GM21737 (cell line): Measurements from ENCODE around the gene PYCR2.

Experiments used
- ATAC-seq: cut with Tn5 transposase; IDR thresholded peaks from one replicate; pipeline ENCODE4 v1.9.1; 2021; ENCODE audit warnings: mild to moderate bottlenecking, moderate library complexity; ENCODE audit not compliant: unreplicated experiment

PYCR2 gene

DNA sequence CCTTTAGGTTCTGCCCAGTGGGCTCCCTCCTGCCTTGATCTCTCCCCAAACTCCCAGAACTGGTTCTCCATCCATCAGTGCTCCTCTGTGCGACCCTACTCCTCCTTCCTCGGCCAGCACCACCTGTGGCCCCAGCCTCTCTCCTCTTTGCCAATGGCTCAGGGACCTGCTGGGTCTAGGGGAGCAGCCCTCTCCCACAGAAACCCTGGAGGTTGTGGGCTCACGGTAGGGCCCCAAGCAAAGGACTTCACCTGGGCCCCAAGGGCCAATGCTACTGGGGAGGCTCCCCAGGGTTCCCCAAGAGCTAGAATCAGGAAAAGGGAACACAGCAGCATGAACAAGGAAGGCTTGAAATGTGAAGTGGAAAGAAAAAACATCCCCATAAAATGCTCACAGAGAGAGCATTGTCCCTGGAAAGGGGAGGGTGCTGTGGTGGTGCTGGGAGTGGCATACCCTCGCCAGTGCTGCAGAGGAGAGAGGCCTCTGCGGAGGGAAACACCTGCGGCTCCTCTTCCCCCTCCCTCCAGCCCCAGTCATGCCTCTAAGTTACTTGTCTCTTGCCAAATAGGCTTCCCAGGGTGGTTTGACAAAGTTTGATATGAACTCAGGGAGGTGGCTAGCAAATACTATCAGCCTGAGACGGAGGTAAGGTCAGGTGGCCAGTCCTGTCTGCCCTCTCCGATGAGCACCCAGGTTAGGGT, 44.4 kb downstream of the PYCR2 start:
- no peak for ATAC-seq

DNA sequence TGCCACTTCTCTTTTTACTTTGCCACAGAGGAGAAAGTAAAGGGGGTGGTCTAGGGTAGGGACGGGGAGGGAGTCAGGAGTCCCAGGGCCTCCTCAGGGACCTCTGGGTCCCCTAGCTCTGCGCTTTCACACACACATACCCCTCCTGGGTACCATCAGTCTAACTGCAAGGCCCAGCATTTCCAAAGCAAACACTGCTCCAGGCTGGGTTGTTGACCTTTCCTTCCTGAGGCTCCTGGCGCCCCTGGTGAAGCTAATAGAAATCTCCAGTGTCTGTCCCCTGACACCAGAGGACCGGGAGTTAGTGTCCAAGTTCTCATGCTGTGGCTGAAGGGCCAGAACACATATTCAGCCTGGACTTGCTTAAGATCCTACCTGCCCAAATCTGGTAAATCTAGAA, 45.8 kb downstream of the PYCR2 start:
- ATAC-seq: no peak

DNA sequence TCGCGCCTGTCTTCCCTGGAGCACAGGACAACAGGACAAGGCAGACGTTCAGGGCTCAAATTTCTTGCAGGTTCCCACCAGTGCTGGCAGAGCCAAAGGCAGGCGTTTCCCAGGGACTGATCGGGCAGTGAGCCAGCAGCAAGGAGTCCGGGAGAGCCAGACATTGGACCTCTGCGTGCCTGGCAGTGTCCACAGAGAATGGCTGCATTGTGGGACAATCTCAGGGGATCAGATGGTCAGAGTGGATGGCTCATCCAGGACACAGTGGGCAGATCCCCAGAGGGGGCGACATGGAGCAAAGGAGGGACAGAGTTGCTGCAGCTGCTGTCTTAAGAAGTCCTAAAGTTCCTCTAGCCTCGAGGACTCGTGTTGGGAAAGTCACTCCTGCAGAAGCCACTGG, 46.5 kb downstream of the PYCR2 start:
- no peak for ATAC-seq

DNA sequence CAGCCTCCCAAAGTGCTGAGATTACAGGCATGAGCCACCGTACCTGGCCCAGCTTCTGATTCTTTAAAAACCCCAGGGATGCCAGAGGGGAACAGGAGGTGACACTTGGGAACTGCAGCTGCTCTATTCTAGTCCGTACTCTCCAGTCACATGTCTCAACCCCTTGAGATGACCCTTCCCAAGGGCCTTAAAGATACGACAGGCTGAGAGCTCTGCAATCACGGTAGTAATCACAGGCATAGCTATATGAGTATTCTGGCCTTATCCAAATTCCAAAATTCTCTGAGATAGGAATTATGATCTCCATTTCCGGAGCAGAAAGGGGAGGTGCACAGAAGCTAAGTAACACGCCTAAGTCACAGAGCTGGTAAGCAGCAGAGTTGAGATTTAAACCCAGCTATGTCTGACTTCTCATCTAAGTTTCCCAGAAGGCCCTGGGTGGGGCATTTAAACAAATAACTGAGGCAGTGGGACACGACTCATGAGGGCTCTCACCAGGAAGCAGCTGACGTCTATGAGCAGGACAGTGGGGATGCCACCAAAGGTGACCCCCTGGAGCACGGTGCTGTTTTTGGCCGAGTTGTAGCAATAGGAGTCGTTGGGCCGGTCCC, 47.0 kb downstream of the PYCR2 start:
- no peak for ATAC-seq

DNA sequence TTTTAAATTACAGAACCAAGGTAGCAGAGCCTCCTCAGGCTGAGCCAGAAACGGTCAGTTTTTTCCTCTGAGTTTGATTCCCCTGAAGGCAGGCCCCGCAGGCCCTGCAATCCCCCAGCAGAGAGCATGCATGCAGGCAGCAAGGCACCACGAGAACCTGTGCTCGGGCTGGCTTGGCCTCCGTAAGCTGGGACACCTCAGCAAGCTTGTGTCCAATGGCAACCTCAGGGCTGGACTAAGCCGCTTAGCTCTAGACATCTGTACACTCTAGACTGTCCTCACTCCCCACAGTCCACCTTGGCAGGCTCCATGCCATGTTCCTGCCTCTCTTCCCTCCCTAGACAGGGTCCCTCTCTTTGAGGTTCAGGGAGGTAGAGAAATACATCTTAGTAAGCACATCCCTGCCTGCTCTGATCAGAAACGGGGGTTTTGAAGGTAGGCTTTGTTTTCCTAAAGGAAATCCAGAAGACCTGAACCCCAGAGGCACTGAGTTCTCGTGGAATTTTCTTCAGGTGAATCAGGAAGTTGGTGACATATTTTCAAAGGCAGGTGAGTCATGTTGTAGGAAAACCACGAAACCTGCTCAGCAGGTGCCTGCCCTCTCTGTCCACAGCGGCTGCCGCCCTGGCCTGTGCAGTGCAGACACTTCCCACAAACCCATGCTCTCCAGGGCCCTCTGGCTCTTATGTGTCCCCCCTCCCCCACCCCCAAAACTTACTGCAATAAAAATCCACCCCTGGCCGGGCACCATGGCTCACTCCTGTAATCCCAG, 48.8 kb downstream of the PYCR2 start:
- no peak for ATAC-seq

DNA sequence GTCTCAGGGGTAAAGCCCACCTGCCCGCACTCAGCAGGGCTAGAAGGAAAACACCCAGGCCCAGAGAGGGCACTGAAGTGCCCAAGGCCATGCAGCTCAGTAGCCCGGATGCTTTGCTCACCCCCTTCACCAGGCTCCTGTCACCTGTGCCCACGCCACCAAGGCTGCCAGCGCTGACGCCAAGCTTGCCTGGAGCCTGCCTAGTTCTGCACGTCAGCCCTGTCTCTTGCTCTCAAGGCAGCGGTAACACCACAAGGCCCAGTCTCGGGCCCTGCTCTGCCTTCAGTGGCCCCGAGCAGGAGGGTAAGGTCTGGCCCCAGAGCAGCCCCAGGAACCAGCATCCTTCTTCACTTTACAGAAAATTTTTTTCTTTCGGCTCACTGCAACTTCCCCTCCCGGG, 49.6 kb downstream of the PYCR2 start:
- no peak for ATAC-seq

DNA sequence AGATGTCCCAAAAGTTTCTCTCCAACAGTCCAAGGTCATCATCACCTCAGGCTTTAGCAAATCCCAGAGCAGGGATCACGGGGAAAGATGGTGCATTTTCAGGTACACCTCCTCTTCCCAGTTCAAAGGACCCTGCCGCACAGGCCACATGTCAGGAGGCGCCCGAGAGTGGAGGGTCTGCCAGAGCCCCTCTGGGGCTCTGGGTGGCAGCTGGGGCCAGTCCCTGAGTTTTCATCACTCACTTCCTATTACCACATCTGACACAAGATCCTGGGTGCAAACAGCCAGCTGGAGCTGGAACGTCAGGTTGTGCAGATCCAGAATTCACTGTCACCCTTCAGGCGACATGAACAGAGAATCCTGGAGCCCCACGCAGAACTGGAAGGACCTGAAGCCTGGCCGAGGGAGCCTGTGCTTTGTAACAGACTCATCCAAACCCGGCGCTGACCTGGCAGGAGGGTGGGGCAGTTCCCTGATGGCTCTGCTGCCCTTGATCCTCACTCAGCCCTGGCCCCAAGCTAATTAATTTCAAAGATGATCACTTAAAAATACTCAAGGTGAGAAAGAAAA, 50.7 kb downstream of the PYCR2 start:
- no peak for ATAC-seq

DNA sequence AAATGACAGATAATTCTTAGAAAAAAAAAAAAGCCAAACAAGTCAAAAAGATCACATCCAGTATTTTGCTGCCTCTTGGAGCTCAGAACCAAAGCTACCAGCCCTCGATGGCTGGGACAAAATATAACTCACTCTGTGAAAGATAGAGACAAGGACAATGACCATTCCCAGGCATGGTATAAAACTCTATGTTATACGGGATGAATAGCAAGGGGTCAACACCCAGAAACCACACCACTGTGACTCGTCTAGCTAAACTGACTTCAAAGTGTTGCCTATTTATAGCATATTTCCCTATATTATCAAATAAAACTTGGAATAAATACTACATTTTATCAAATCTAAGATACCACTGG, 52.0 kb downstream of the PYCR2 start:
- ATAC-seq: no peak

DNA sequence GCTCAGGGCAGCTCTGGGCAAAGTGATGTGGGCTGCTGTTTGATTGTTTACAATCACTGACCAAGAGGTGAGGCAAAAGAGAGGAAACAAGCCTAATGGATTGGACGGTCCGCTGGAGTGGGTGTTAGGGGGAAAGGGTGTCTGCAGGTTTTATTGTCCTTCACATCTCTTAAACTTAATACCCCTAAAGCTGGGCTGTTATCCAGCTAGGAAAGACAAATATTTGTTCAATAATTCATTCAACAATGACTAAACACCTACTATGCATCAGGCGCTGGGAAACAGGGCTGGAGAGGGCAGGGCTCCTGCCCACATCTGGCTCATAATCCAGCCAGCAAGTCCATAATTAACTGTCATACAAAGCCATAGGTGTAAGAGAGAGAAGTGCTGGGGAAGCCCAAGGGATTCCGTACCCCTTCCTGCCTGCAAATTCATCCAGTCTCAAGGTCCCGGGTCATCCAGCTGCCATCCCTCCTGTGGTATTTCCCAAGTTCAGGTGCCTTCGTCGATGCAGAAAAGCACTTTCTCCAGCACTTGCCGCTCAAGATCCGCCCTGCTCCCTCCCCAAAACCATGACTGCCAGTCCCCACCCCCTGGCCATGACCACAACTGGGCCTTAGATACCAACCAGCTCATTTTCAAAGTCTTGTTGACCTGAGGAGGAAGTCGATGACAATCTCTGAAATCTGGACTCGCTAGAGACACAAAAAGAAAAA, 52.5 kb downstream of the PYCR2 start:
- ATAC-seq: no peak

DNA sequence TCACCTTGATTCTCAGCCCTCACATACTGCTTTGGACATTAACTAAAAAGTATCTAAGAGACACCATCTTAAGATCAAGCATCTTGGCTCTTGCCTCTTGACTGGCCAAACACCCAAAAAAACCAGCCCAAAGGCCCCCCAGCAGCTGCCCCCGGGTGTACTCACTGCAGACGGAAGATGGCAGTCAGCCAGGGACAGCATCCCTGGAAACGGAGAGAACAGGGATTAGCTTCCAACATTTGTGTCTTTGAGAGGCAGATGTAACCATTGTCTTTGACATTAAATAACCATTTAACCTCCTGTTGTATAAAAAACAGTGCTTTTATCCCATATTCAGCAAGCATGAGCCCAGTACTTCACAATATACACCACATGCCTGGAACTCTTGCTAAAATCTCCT, 53.1 kb downstream of the PYCR2 start:
- ATAC-seq: no peak
